Activated B cell treated with CpG ODN at 0.5 μM for 24 hours (primary cell): Measurements from ENCODE around the gene RNU2-63P. TPM values are rescaled to one million over a fixed set of nuclear protein-coding genes. Genes with fewer than 3 reads are reported as not detected.

ENCODE experiments used
- ATAC-seq: fragments of 200-7000 bp; cut with Tn5 transposase; one replicate; pipeline ENCODE4 v1.10.0; 2021; ENCODE audit warnings: low read depth, mild to moderate bottlenecking, moderate library complexity
- CTCF ChIA-PET: fragments of 350-600 bp; sonication (Branson Sonifier 250); formaldehyde crosslinking; loops from one replicate; lab custom pipeline; 2021; ENCODE audit warnings: antibody characterized with exemption; lab: Charles Lee
- POLR2A ChIA-PET: fragments of 350-600 bp; sonication (Branson Sonifier 250); formaldehyde crosslinking; loops from one replicate; lab custom pipeline; 2021; ENCODE audit warnings: antibody characterized with exemption; lab: Charles Lee
- DNase-seq: peaks from one replicate; pipeline ENCODE4 v3.0.0; 2022
- H3K27ac Mint-ChIP-seq: one replicate; pipeline ENCODE4 v1.8.0; 2020; ENCODE audit warnings: mixed read lengths
- H3K27me3 Mint-ChIP-seq: one replicate; pipeline ENCODE4 v1.8.0; 2021; ENCODE audit warnings: mixed read lengths
- H3K36me3 Mint-ChIP-seq: one replicate; pipeline ENCODE4 v1.8.0; 2021; ENCODE audit warnings: low read depth, mixed read lengths
- H3K4me1 Mint-ChIP-seq: one replicate; pipeline ENCODE4 v1.8.0; 2021; ENCODE audit warnings: mixed read lengths
- H3K4me3 Mint-ChIP-seq: one replicate; pipeline ENCODE4 v1.8.0; 2020; ENCODE audit warnings: mild to moderate bottlenecking, mixed read lengths
- H3K9me3 Mint-ChIP-seq: one replicate; pipeline ENCODE4 v1.8.0; 2020; ENCODE audit warnings: mixed read lengths
- CTCF ChIP-seq: fragments of 200-600 bp; IDR thresholded peaks from one replicate; pipeline ENCODE4 v1.8.0; 2022; ENCODE audit warnings: antibody characterized with exemption, mild to moderate bottlenecking
- intact Hi-C: fragments of 100-400 bp; cut with micrococcal nuclease; formaldehyde crosslinking; loops from one replicate; pipeline ENCODE4 v1.15.1; 2024
- total RNA-seq: library from RNA; stranded (reverse); gene quantifications from 2 replicates; pipeline ENCODE4 v1.2.3, GENCODE V29; 2022

RNU2-63P gene
- total RNA-seq, 1 donor from 2014 or later, result 19.5 TPM

GRCh38 chr2:88042476-88042875, 26.1 kb upstream of the RNU2-63P start:
- H3K27ac Mint-ChIP-seq, result no peak overlapping the region
- H3K4me1 Mint-ChIP-seq, result peaks cover 40% of the 10 kb centered on the region
- intact Hi-C loops, result no loop called here
- H3K36me3 Mint-ChIP-seq, result peaks cover 38% of the 10 kb centered on the region
- TF ChIP-seq CTCF, result no peak
- CTCF ChIA-PET, result no interaction called here
- ATAC-seq, result no peak
- no peak overlapping the region for H3K4me3 Mint-ChIP-seq
- H3K9me3 Mint-ChIP-seq, result no peaks in the 10 kb centered on the region
- POLR2A ChIA-PET, result no interaction called here
- no peak for DNase-seq
- no peaks in the 10 kb centered on the region for H3K27me3 Mint-ChIP-seq

- peak; percentile 75 for ATAC-seq
- H3K27me3 Mint-ChIP-seq, result no peaks in the 10 kb centered on the region
- ChIA-PET CTCF (interaction anchor here (0.6 kb wide), 1 partner anchor 39 kb away, joined by 3 read pairs; no protein-coding TSS in a partner anchor), POLR2A (interaction anchor here (2.0 kb wide), 1 partner anchor 22 kb away, joined by 4 read pairs; no protein-coding TSS in a partner anchor)
- no peak for DNase-seq
- TF ChIP-seq CTCF, result no peak
- peaks cover 44% of the 10 kb centered on the region for H3K4me1 Mint-ChIP-seq
- H3K9me3 Mint-ChIP-seq, result no peaks in the 10 kb centered on the region
- no peak overlapping the region for H3K4me3 Mint-ChIP-seq
- H3K27ac Mint-ChIP-seq, result peak overlapping the region; percentile 14
- intact Hi-C loops, result no loop called here
- H3K36me3 Mint-ChIP-seq, result peaks cover 53% of the 10 kb centered on the region
Observed at GRCh38 chr2:88038263-88039105, 22.1 kb upstream of the RNU2-63P start.

- Mint-ChIP-seq H3K4me3 (no peak overlapping the region), H3K9me3 (no peaks in the 10 kb centered on the region), H3K4me1 (peaks cover 38% of the 10 kb centered on the region), H3K27ac (no peak overlapping the region), H3K36me3 (peaks cover 53% of the 10 kb centered on the region), H3K27me3 (no peaks in the 10 kb centered on the region)
- ChIA-PET CTCF (interaction anchor here (1.5 kb wide), 1 partner anchor 24 kb away, joined by 6 read pairs; no protein-coding TSS in a partner anchor), POLR2A (interaction anchor here (2.8 kb wide), 1 partner anchor 20 kb away, joined by 12 read pairs; the partner anchor contains the start of gene RNU2-63P)
- no peak for ATAC-seq
- no peak for DNase-seq
- intact Hi-C loops, result no loop called here
- no peak for TF ChIP-seq CTCF
Observed at GRCh38 chr2:88036606-88037005, 20.3 kb upstream of the RNU2-63P start.

GRCh38 chr2:88036182-88036581, 19.8 kb upstream of the RNU2-63P start:
- POLR2A ChIA-PET, result interaction anchor here (2.8 kb wide), 1 partner anchor 20 kb away, joined by 12 read pairs; the partner anchor contains the start of gene RNU2-63P
- Mint-ChIP-seq H3K27ac (no peak overlapping the region), H3K27me3 (no peaks in the 10 kb centered on the region), H3K9me3 (no peaks in the 10 kb centered on the region), H3K36me3 (peaks cover 53% of the 10 kb centered on the region), H3K4me1 (peaks cover 38% of the 10 kb centered on the region), H3K4me3 (no peak overlapping the region)
- no peak for DNase-seq
- no peak for TF ChIP-seq CTCF
- intact Hi-C loops, result no loop called here
- ATAC-seq, result no peak
- CTCF ChIA-PET, result interaction anchor here (1.5 kb wide), 1 partner anchor 24 kb away, joined by 6 read pairs; no protein-coding TSS in a partner anchor

- no peak for TF ChIP-seq CTCF
- peaks cover 30% of the 10 kb centered on the region for H3K4me1 Mint-ChIP-seq
- intact Hi-C loops, result no loop called here
- no peak for ATAC-seq
- CTCF ChIA-PET, result no interaction called here
- H3K36me3 Mint-ChIP-seq, result peaks cover 65% of the 10 kb centered on the region
- no peaks in the 10 kb centered on the region for H3K9me3 Mint-ChIP-seq
- no peaks in the 10 kb centered on the region for H3K27me3 Mint-ChIP-seq
- no peak overlapping the region for H3K4me3 Mint-ChIP-seq
- POLR2A ChIA-PET, result interaction anchor here (1.6 kb wide), 1 partner anchor 16 kb away, joined by 4 read pairs; the partner anchor contains the start of gene RNU2-63P
- no peak for DNase-seq
- H3K27ac Mint-ChIP-seq, result no peak overlapping the region
Observed at GRCh38 chr2:88032070-88032702, 15.8 kb upstream of the RNU2-63P start.
